ENCODE measurements around the gene MPPE1.
A peak's percentile ranks its signal among the peaks of the same experiment; 100 is the strongest.

The MPPE1 gene

GRCh38 chr18:11851146-11851805 is 56.8 kb downstream of the MPPE1 start, which contains the start of gene CHMP1B:
TSS of gene CHMP1B (plus strand) at chr18:11851413. CDS start at chr18:11851512, 99 bp downstream.
- peak; percentile 94 to 98 (median 95) for DNase-seq

GRCh38 chr18:11850821-11851145 is 57.3 kb downstream of the MPPE1 start:
- peak in 1 of 3 experiments; percentile 87 for DNase-seq

- peak; percentile 38 to 84 (median 59) for DNase-seq
Measured at GRCh38 chr18:11849841-11850634, 58.1 kb downstream of the MPPE1 start.

GRCh38 chr18:11849279-11849678 is 58.8 kb downstream of the MPPE1 start:
- DNase-seq, result no peak

GRCh38 chr18:11847811-11848210 is 60.3 kb downstream of the MPPE1 start:
- no peak for DNase-seq

- no peak for DNase-seq
Measured at GRCh38 chr18:11845654-11846053, 62.5 kb downstream of the MPPE1 start.

GRCh38 chr18:11844436-11844835 is 63.7 kb downstream of the MPPE1 start:
- no peak for DNase-seq

- DNase-seq, result peak in 1 of 3 experiments; percentile 15
Measured at GRCh38 chr18:11842562-11842961, 65.6 kb downstream of the MPPE1 start.

- no peak for DNase-seq
Measured at GRCh38 chr18:11840493-11840892, 67.6 kb downstream of the MPPE1 start.

- no peak for DNase-seq
Measured at GRCh38 chr18:11839556-11839955, 68.6 kb downstream of the MPPE1 start.

GRCh38 chr18:11834772-11835171 is 73.3 kb downstream of the MPPE1 start:
- no peak for DNase-seq

All from NCI-H1417 (cell line).